GM19193 (cell line): ENCODE data around the gene FMN1.

Experiments used
- POLR2A ChIP-seq: IDR thresholded peaks from 4 replicates; pipeline ENCODE4 v1.6.1; 2011; ENCODE audit not compliant: insufficient read depth, insufficient read length; ENCODE audit errors: extremely low read depth

FMN1 gene

DNA sequence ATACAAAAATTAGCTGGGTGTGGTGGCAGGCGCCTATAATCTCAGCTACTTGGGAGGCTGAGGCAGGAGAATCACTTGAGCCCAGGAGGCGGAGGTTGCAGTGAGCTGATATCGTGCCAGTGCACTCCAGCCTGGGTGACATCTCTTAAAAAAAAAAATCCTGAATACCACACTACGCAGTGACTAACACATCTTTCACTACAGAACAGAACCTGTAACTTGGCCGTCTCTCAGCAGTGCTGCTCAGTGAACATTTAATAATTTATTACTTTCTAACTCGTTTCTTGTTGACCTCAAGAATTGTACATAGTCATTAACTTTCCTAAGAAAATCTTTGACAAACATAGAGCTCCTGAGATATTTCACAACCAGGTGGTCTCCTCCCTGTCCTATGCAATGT, 472.9 kb downstream of the FMN1 start:
- no peak for TF ChIP-seq POLR2A

- no peak for TF ChIP-seq POLR2A
Observed at GRCh38 chr15:32718821-32719716, 475.4 kb downstream of the FMN1 start.

DNA sequence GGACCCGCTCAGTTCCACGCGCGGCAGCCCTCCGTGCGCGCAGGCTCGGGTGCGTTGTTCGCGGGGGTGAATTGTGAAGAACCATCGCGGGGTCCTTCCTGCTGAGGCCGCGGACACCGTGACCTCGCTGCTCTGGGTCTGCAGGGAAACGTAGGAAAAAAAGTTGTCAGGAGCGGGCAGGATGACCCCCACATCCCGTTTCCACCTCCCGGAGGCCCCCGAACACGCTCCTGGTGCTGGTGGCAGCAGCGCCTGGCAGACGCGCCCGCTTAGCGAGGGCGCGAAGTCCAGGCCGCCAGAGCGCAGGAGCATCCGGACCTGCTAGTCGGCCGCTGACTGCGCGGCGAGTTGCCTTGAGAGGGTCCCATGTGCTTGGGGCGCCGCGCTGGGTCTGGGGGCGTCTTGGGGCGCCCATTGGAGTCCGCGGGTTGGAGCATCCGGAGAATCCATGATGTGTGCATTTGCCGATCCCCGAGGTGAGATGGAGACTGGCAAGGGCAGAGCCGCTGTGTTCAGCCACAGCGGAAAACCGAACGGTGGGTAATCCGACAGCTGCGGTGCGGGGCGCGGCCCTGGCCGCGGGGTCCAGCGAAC, 476.2 kb downstream of the FMN1 start:
- TF ChIP-seq POLR2A, result no peak

- TF ChIP-seq POLR2A, result no peak
Observed at GRCh38 chr15:32717426-32718226, 476.9 kb downstream of the FMN1 start, which contains the start of gene GREM1. Gene GREM1, plus strand, starts transcription at chr15:32718004. Its CDS starts 12,687 bp downstream, at chr15:32730691.

DNA sequence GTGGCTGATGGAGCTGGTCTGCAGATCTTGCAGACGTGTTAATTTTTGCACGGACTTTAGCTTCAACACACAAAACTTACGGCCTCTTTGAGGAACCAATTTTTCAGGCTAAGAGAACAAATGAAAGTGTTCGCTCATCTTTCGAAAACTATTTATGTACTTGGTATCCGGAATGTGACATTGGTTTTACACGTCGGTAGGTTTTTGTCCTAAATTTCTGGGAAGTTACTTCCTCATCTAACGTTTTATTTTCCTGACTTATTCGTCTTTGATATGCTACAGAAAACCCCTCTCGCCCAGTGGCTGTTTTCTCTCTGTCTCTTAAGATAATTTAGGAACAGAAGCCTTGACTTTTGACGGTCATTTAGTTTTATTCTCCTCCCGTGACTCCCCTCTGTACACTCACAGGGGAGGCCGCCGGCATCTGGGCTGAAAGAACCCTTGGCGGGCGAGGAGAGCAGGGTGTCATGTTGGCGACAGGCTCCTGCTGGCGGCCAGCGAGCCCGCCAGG, 477.5 kb downstream of the FMN1 start:
- TF ChIP-seq POLR2A, result no peak

- TF ChIP-seq POLR2A, result no peak
Observed at GRCh38 chr15:32716216-32716914, 478.1 kb downstream of the FMN1 start.
